B cell (primary cell): ENCODE measurements around the gene PTBP3. TPM values are rescaled to one million over a fixed set of nuclear protein-coding genes. Genes with fewer than 3 reads are reported as not detected.

ENCODE experiments used
- ATAC-seq: fragments of 200-7000 bp; cut with Tn5 transposase; one replicate; pipeline ENCODE4 v1.10.0; 2021; ENCODE audit warnings: low read depth, mild to moderate bottlenecking, moderate number of reproducible peaks, moderate library complexity
- CTCF ChIA-PET: fragments of 350-600 bp; sonication (Branson Sonifier 250); formaldehyde crosslinking; loops from one replicate; lab custom pipeline; 2021; ENCODE audit warnings: antibody characterized with exemption, inconsistent platforms; lab: Charles Lee
- POLR2A ChIA-PET: fragments of 350-600 bp; sonication (Branson Sonifier 250); formaldehyde crosslinking; loops from one replicate; lab custom pipeline; 2021; ENCODE audit warnings: antibody characterized with exemption; lab: Charles Lee
- DNase-seq: peaks from one replicate; pipeline ENCODE4 v3.0.0; 2013
- H2AFZ ChIP-seq: 2 replicates; pipeline ENCODE4 v1.6.1; 2012; ENCODE audit warnings: mild to moderate bottlenecking, low read depth, low read length; ENCODE audit not compliant: insufficient read depth, poor library complexity, severe bottlenecking
- H3K27ac ChIP-seq, 2 donors: 1 replicate in 1 of 2; 2 replicates in 1 of 2; pipeline ENCODE4 v1.5.1; 2012 to 2013; ENCODE audit warnings: low read length in 2 of 2, mild to moderate bottlenecking in 2 of 2, moderate library complexity in 1 of 2
- H3K27me3 ChIP-seq, 4 experiments: fragments of 200-600 bp in 1 of 4; sonication (generic) in 1 of 4; replicated peaks in 1 of 4; 1 replicate in 2 of 4; 2 replicates in 2 of 4; pipeline versions ENCODE4 v1.6.1 to v1.7.0; 2013 to 2016; ENCODE audit warnings: low read length in 3 of 4, mild to moderate bottlenecking in 2 of 4, mixed read lengths in 1 of 4, moderate library complexity in 1 of 4; ENCODE audit not compliant: insufficient read depth in 4 of 4, control insufficient read depth in 3 of 4; ENCODE audit errors: control extremely low read depth in 1 of 4
- H3K36me3 ChIP-seq, 2 experiments: replicated peaks in 1 of 2; 1 replicate in 1 of 2; 2 replicates in 1 of 2; pipeline versions ENCODE4 v1.6.1 to v1.7.1; 2013; ENCODE audit warnings: low read length in 1 of 2; ENCODE audit not compliant: insufficient read depth in 2 of 2, control insufficient read depth in 1 of 2; ENCODE audit errors: control extremely low read depth in 1 of 2, extremely low read depth in 1 of 2
- H3K4me1 ChIP-seq, 2 donors: fragments of 200-600 bp in 1 of 2; sonication (generic) in 1 of 2; 1 replicate in 1 of 2; 2 replicates in 1 of 2; pipeline versions ENCODE4 v1.5.1 to v1.6.1; 2013 to 2017; ENCODE audit warnings: low read length in 2 of 2; ENCODE audit not compliant: control insufficient read depth in 2 of 2, insufficient read depth in 2 of 2
- H3K4me2 ChIP-seq: replicated peaks from 2 replicates; pipeline ENCODE3; 2012; ENCODE audit warnings: mild to moderate bottlenecking, low read depth, low read length; ENCODE audit not compliant: poor library complexity, severe bottlenecking
- H3K4me3 ChIP-seq, 5 experiments: fragments of 200-600 bp in 1 of 5; sonication (generic) in 1 of 5; 1 replicate in 3 of 5; 2 replicates in 2 of 5; pipeline versions ENCODE4 v1.5.1 to v1.7.0; 2011 to 2016; ENCODE audit warnings: low read length in 4 of 5, mild to moderate bottlenecking in 4 of 5, low read depth in 2 of 5, control low read depth in 1 of 5, moderate library complexity in 1 of 5; ENCODE audit not compliant: insufficient read depth in 1 of 5; ENCODE audit errors: control extremely low read depth in 1 of 5, extremely low read depth in 1 of 5
- H3K79me2 ChIP-seq: fragments of 200-600 bp; sonication (generic); one replicate; pipeline ENCODE4 v1.6.0; 2016; ENCODE audit warnings: low read length; ENCODE audit not compliant: control insufficient read depth, insufficient read depth
- H3K9ac ChIP-seq: fragments of 200-600 bp; sonication (generic); 2 replicates; pipeline ENCODE4 v1.6.1; 2017; ENCODE audit warnings: mild to moderate bottlenecking, low read length, moderate library complexity
- H3K9me3 ChIP-seq, 3 donors: one replicate each; pipeline versions ENCODE4 v1.6.1 to v1.7.1; 2013; ENCODE audit warnings: low read length in 2 of 3; ENCODE audit not compliant: control insufficient read depth in 2 of 3, insufficient read depth in 1 of 3; ENCODE audit errors: control extremely low read depth in 1 of 3
- H4K20me1 ChIP-seq: 2 replicates; pipeline ENCODE4 v1.6.0; 2012; ENCODE audit warnings: mild to moderate bottlenecking, low read length; ENCODE audit not compliant: insufficient read depth, control insufficient read depth, poor library complexity, severe bottlenecking
- H3K27ac Mint-ChIP-seq: one replicate; pipeline ENCODE4 v1.8.0; 2021; ENCODE audit warnings: mixed read lengths
- H3K27me3 Mint-ChIP-seq: one replicate; pipeline ENCODE4 v1.8.0; 2021; ENCODE audit warnings: mixed read lengths
- H3K4me1 Mint-ChIP-seq: one replicate; pipeline ENCODE4 v1.8.0; 2021; ENCODE audit warnings: mixed read lengths
- H3K4me3 Mint-ChIP-seq: one replicate; pipeline ENCODE4 v1.8.0; 2021; ENCODE audit warnings: mixed read lengths
- H3K9me3 Mint-ChIP-seq: one replicate; pipeline ENCODE4 v1.8.0; 2022; ENCODE audit warnings: mixed read lengths; ENCODE audit not compliant: insufficient read depth
- CTCF ChIP-seq: fragments of 200-600 bp; IDR thresholded peaks from one replicate; pipeline ENCODE4 v1.8.0; 2022; ENCODE audit warnings: antibody characterized with exemption, mild to moderate bottlenecking
- EZH2 ChIP-seq: IDR thresholded peaks from 2 replicates; pipeline ENCODE4 v1.6.1; 2012; ENCODE audit warnings: borderline replicate concordance, low read depth, mild to moderate bottlenecking, moderate library complexity, low read length; ENCODE audit not compliant: insufficient read depth, poor library complexity, severe bottlenecking
- intact Hi-C: fragments of 100-400 bp; cut with micrococcal nuclease; formaldehyde crosslinking; loops from one replicate; pipeline ENCODE4 v1.10.0; 2022
- polyA plus RNA-seq: library from polyadenylated mRNA; depleted of rRNA; stranded (reverse); fragments of >200 nt; gene quantifications from 2 replicates; pipeline ENCODE4 v1.2.3, GENCODE V29; 2012
- total RNA-seq, 2 donors: library from RNA; stranded (reverse); fragments of 120-200 nt in 1 of 2; gene quantifications; 1 replicate in 1 of 2; 2 replicates in 1 of 2; pipeline versions ENCODE4 v1.2.3 to v1.2.4, GENCODE V29; 2013 to 2022

Gene PTBP3
- total and polyA plus RNA-seq, 2 donors (not counting 1 experiment from before 2014, with no cell fraction given): 22.8 to 133 TPM

GRCh38 chr9:112301420-112301819 is 32.0 kb downstream of the PTBP3 start:
- H3K9ac ChIP-seq: no peak overlapping the region
- H3K4me2 ChIP-seq: no peak overlapping the region
- CTCF ChIA-PET: no interaction called here
- TF ChIP-seq CTCF (no peak), EZH2 (no peak)
- H2AFZ ChIP-seq: no peak overlapping the region
- H3K79me2 ChIP-seq: peaks cover 98% of the 10 kb centered on the region
- DNase-seq: no peak
- POLR2A ChIA-PET: no interaction called here
- H3K27me3 ChIP-seq: no peaks in the 10 kb centered on the region
- H3K27me3 Mint-ChIP-seq: no peaks in the 10 kb centered on the region
- no peak overlapping the region for H3K4me3 Mint-ChIP-seq
- no peak for ATAC-seq
- no peak overlapping the region for H3K27ac Mint-ChIP-seq
- peak overlapping the region in 1 of 2 donors; percentile 16 for H3K27ac ChIP-seq
- no peaks in the 10 kb centered on the region for H3K9me3 ChIP-seq
- peaks cover 0 to 3% of the 10 kb centered on the region in 2 experiments for H3K36me3 ChIP-seq
- peaks cover 49% of the 10 kb centered on the region for H3K4me1 Mint-ChIP-seq
- H4K20me1 ChIP-seq: peaks cover 68% of the 10 kb centered on the region
- H3K4me1 ChIP-seq: peaks cover 0 to 5% of the 10 kb centered on the region in 2 donors
- intact Hi-C loops: no loop called here
- no peak overlapping the region for H3K4me3 ChIP-seq
- H3K9me3 Mint-ChIP-seq: no peaks in the 10 kb centered on the region

DNA sequence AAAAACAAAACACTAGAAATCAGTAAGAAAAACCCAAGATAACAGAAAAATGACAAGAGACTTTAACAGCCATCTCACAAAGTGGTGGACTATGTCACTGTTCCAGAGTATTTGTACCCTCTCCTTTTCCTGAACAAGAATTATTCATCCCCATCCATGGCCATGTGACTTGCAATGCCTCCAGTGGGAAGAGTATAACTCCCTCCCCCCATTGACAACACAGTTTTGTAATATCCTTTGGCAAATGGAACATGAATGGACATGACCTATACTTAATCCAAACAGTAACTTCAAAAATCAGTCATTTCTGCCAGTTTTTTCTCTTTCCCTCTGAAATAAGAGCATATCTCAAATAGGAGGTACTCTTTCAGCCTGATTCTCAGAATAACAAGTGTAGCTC is 33.9 kb downstream of the PTBP3 start:
- DNase-seq (no peak), ATAC-seq (no peak)
- no peak for TF ChIP-seq CTCF
- no peak for TF ChIP-seq EZH2
- Mint-ChIP-seq H3K9me3 (no peaks in the 10 kb centered on the region), H3K27me3 (no peaks in the 10 kb centered on the region), H3K27ac (no peak overlapping the region), H3K4me3 (no peak overlapping the region), H3K4me1 (peaks cover 42% of the 10 kb centered on the region)
- Histone ChIP-seq H3K79me2 (peaks cover 89% of the 10 kb centered on the region), H3K27me3 (no peaks in the 10 kb centered on the region), H2AFZ (no peak overlapping the region), H3K27ac (no peak overlapping the region), H3K4me2 (no peak overlapping the region), H3K4me3 (no peak overlapping the region), H3K36me3 (peaks cover 0 to 8% of the 10 kb centered on the region in 2 experiments), H3K9ac (no peak overlapping the region), H3K4me1 (peaks cover 0 to 5% of the 10 kb centered on the region in 2 donors), H4K20me1 (peaks cover 61% of the 10 kb centered on the region), H3K9me3 (no peaks in the 10 kb centered on the region)
- ChIA-PET POLR2A (no interaction called here), CTCF (no interaction called here)
- intact Hi-C loops: no loop called here
